ENCODE results near the gene LONRF2.

LONRF2 gene

DNA sequence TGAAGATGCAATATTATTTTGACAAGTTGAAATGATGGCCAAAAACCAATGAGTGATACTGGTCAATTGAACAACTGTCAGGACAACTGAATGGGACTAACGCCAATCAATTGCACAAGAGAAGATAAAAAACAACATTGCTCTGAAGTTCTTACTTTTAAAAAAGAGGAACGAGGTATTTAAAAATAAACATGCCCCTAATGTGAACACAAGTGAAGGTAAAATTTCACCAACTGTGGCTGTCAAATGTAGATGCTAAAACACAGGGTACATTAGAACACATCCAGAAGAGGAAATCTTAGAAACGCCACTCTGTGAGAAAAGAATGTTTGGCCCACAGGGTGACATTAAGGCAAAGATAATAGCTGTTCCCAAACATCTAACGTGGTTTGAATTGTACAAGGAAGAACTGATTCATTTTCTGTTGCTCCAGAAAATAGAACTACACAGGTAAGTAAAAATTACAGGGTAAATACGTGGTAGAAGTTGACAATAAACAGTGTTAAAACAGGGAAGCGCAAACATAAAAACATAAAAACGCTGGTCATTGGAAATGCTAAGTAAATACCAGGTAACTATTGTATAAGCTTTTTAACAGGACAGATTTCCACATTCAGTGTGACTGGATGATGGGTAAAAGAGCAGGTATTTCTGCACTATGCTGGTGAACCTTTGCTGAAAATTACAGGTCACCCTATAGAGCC lies 20.3 kb downstream of the LONRF2 start:
- DNase-seq (ENCODE audit: low read depth) = no peak

- DNase-seq (ENCODE audit: low read depth) = no peak
These were observed 22.8 kb downstream of the LONRF2 start for GRCh38 chr2:100299548-100299947.

- no peak for DNase-seq (ENCODE audit: low read depth)
These were observed 24.8 kb downstream of the LONRF2 start for GRCh38 chr2:100297511-100297910.

DNA sequence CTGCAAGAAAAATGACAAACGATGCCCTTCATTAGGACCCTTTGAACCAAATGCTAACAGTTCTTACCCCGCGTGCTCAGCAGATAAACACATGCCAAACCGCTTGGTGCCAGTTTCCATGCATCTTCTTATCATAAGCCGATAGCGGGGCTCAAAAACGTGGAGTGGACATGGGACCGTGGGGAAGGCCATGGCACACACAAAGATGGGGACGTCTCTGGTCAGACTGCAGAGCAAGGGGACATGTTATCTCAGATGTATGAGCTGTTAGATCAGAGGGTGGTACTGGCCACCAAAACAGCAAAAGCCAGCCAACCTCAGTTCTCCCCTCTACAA lies 28.2 kb downstream of the LONRF2 start:
- DNase-seq (ENCODE audit: low read depth) = no peak

DNA sequence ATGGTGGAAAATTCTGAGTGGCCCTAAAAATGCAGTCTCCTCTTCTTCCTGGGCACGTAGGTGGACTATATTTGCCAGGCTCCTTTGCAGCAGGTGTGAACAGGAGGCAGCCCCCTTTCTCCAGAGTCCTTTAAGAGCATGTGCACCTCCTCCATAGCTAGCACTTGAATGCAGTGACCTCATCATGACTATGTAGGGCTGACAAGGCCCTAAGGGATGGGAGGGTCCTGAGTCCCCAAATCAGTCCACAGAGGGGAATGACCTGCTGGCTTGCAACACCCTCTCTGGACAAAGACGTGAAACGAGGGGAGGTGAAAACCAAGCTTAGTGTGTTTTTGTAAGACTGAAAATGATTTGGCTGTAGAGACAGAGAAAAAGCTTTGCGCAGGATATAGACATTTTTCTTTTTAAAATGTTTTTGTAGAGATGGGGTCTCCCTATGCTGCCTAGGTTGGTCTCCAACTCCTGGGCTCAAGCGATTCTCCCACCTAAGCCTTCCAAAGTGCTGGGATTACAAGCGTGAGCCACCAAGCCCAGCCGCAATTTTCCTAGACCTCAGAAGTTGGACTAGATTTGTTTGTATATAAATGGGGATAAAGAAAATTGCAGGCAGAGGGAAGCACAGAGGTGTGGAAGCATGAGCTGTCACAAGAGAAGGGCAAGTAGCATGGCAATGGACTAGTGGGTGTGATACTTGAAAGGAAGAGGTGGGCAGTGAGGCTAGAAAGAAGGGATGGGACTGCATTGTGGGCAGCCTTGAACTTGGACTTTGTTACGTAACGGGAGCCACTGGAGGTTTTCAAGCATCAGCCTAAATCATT lies 28.8 kb downstream of the LONRF2 start:
- no peak for DNase-seq (ENCODE audit: low read depth)

DNA sequence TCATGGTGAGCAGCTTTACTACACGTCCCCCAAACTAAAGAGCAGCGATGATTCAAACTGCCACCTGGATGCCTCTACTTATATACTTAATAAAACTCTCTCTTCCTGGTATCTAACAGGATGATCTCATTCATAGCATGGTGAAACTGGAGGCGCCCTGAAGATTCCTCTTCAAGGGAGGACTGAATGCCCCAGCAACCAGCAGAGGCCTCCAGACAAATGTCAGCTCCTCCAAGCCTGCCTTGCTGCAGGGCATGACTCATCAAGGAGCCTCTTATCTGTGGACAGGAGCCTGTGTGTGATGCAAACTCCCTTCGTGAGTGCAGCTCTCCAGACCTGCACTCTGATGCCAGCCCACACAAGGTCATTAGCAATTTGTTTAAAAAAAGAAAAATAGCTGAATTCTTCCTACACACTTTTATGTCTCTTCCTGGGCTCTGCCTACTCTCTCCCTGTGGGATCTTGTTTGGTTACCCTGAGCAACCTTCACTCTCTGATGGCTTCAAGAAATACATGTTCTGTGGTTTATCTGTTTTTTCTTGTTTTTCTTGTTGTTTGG lies 30.2 kb downstream of the LONRF2 start:
- peak; percentile 37 for DNase-seq (ENCODE audit: low read depth)

GRCh38 chr2:100291152-100291970 lies 30.9 kb downstream of the LONRF2 start:
- peak; percentile 50 for DNase-seq (ENCODE audit: low read depth)

DNA sequence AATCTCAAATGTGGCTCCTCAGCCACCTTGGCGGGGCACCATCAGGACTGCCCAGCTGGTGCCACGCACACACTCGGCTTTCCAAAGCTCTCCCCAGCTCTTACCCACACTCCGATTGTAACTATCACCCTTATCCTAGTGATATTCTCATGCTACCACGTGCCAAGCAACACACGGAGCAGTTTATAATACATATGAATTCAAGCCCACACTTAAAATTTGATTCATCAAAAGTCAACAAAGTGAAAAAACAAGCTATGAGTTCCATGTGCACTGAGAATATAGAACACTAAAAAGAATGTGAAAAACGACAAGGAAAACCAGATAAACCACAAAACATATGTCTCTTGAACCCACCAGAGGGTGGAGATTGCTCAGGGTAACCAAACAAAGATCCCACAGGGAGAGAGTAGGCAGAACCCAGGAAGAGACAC lies 31.6 kb downstream of the LONRF2 start:
- DNase-seq (ENCODE audit: low read depth) = no peak

- DNase-seq (ENCODE audit: low read depth) = no peak
These were observed 33.3 kb downstream of the LONRF2 start for GRCh38 chr2:100289020-100289419.

- DNase-seq (ENCODE audit: low read depth) = no peak
These were observed 36.0 kb downstream of the LONRF2 start for GRCh38 chr2:100286318-100286717.

- no peak for DNase-seq (ENCODE audit: low read depth)
These were observed 36.6 kb downstream of the LONRF2 start for GRCh38 chr2:100285691-100286090.

DNA sequence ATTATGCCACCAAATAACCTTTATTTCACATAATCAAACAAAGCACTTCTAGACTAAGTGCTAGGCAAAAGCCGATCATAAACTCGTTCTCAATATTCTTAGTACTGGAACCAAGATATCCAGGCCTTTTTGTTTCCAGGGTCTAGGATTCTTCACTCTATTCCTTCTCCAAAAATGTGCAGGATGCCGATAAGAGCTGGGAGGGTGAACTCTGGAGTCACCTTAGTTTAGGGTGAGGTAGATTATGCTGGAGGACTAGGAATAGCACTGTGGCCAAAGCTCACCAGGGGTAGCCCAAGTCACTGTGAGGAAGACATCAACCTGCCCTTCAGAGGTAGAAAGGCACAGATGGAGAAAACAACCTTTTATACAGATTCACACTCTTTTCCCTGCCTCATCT lies 37.3 kb downstream of the LONRF2 start:
- DNase-seq (ENCODE audit: low read depth) = no peak

- no peak for DNase-seq (ENCODE audit: low read depth)
These were observed 38.4 kb downstream of the LONRF2 start for GRCh38 chr2:100283724-100284501.

DNA sequence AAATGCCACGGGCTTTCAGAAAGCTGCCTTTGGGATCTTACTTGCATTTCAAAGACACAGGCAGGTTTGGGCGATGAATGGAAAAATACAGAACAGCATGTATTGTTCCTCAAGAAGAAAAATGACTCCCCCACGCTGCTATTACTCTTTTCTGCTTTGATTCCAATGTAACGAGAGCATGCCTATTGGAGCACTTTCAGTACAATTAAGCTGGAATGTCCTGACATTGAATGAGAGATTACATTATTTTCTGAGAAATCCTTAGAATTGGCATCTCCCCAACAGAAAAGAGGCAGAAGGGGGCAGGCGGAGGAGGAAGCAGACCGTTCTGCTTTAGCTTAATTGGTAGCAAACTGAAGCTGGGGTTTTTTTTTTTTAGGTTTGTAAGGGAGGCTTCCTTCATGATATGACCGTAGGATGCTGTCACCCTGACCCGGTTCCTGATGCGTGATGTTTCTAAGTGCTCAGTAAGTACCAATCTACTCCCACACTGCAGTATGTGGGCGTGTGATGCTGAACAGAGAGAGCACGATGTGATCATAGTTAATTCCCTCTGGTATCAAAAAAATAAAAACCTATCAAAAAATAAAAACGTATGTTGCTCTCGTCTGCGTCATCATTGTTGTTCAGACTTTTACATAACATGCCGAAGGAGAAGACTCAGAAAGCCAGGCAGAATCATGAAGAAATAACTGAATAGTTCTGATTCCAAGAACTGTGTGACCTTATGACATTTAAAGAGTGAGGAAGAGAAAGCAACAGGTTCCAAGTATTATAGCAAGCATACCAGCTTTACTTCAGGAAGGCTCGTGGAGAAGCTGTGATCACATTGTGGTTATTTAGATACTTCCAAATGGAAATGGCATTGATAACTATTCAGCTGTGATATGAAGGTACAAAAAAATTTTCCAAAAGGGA lies 40.5 kb downstream of the LONRF2 start:
- DNase-seq (ENCODE audit: low read depth) = no peak

- DNase-seq (ENCODE audit: low read depth) = no peak
These were observed 42.4 kb downstream of the LONRF2 start for GRCh38 chr2:100279586-100280534.

DNA sequence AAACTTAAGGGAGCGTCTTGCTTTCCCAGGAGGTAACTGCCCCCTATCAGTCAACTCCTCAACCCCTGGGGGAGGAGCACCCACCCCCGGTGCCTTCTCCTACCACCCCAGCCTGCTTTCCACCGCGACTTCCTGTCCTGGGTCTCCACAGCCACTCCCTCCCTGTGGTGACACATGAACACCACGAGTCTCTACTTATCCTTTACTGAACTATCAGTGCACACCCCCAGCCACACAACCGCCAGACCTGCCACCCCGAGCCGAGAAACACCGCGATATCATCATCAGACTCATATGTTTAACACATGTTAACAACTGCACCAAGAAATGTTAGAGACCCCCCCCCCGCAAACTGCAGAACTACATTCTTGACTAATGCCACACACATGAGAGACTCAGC lies 43.3 kb downstream of the LONRF2 start:
- DNase-seq (ENCODE audit: low read depth) = no peak

DNA sequence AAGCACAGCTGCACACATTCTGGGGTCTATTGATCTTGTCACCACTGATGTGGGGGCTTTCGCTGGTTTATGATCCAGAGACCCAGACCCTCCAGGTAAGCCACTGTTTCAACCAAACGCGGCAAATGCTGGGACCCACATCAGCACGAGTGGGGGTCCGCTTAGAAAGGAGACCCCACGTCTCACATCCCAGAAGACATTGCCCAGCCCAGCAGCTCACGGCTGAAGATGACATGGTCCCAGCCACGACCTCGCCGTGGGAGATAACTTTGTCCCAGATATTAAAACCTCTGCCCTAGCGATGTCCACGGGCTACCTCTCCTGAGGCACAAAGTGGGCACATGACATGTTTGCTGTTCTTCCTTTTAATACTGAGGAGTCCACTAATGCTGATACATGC lies 43.8 kb downstream of the LONRF2 start:
- no peak for DNase-seq (ENCODE audit: low read depth)

GRCh38 chr2:100277540-100278207 lies 44.6 kb downstream of the LONRF2 start:
- DNase-seq (ENCODE audit: low read depth) = no peak

- no peak for DNase-seq (ENCODE audit: low read depth)
These were observed 45.6 kb downstream of the LONRF2 start for GRCh38 chr2:100276716-100277115.

All from activated T-cell treated with anti-CD3 and anti-CD28 coated beads for 24 hours (primary cell).